ENCODE data around the gene MANBA.

Gene MANBA

GRCh38 chr4:102760645-102761295 lies at the start of gene MANBA:
MANBA (minus strand) TSS chr4:102760968; CDS start chr4:102760894, 74 bp downstream.
- DNase-seq (ENCODE audit: low read depth, low spot score) = peak; percentile 76
- H3K4me3 ChIP-seq (ENCODE audit: low read depth, low read length) = peak within 1 kb of the TSS; percentile 65
- in situ Hi-C loops (cut with HindIII; ENCODE audit: low sequenced_read_pairs) = no loop called here
- no peak for TF ChIP-seq CTCF (IDR thresholded peaks at IDR 0.05; ENCODE audit: low read depth, low read length)

GRCh38 chr4:102809691-102810090 lies 48.9 kb upstream of the MANBA start:
- DNase-seq (ENCODE audit: low read depth, low spot score) = no peak
- H3K4me3 ChIP-seq (ENCODE audit: low read depth, low read length) = no peak overlapping the region
- TF ChIP-seq CTCF (IDR thresholded peaks at IDR 0.05; ENCODE audit: low read depth, low read length) = no peak
- in situ Hi-C loops (cut with HindIII; ENCODE audit: low sequenced_read_pairs) = no loop called here

- TF ChIP-seq CTCF (IDR thresholded peaks at IDR 0.05; ENCODE audit: low read depth, low read length) = no peak
- H3K4me3 ChIP-seq (ENCODE audit: low read depth, low read length) = no peak overlapping the region
- no peak for DNase-seq (ENCODE audit: low read depth, low spot score)
- in situ Hi-C loops (cut with HindIII; ENCODE audit: low sequenced_read_pairs) = no loop called here
Observed at GRCh38 chr4:102809190-102809589, 48.4 kb upstream of the MANBA start.

GRCh38 chr4:102808009-102808408 lies 47.2 kb upstream of the MANBA start:
- no peak overlapping the region for H3K4me3 ChIP-seq (ENCODE audit: low read depth, low read length)
- in situ Hi-C loops (cut with HindIII; ENCODE audit: low sequenced_read_pairs) = no loop called here
- no peak for DNase-seq (ENCODE audit: low read depth, low spot score)
- no peak for TF ChIP-seq CTCF (IDR thresholded peaks at IDR 0.05; ENCODE audit: low read depth, low read length)

GRCh38 chr4:102807345-102807744 lies 46.6 kb upstream of the MANBA start:
- DNase-seq (ENCODE audit: low read depth, low spot score) = no peak
- H3K4me3 ChIP-seq (ENCODE audit: low read depth, low read length) = no peak overlapping the region
- in situ Hi-C loops (cut with HindIII; ENCODE audit: low sequenced_read_pairs) = no loop called here
- TF ChIP-seq CTCF (IDR thresholded peaks at IDR 0.05; ENCODE audit: low read depth, low read length) = no peak

GRCh38 chr4:102799816-102800215 lies 39.0 kb upstream of the MANBA start:
- TF ChIP-seq CTCF (IDR thresholded peaks at IDR 0.05; ENCODE audit: low read depth, low read length) = no peak
- in situ Hi-C loops (cut with HindIII; ENCODE audit: low sequenced_read_pairs) = no loop called here
- H3K4me3 ChIP-seq (ENCODE audit: low read depth, low read length) = no peak overlapping the region
- peak; percentile 44 for DNase-seq (ENCODE audit: low read depth, low spot score)
